ENCODE data around the gene EP400. TPM values are rescaled to one million over a fixed set of nuclear protein-coding genes. Genes with fewer than 3 reads are reported as not detected.

Gene EP400
- total and polyA plus RNA-seq, 2 of the 13 experiments (the other 11 are each of a cell fraction or from before 2014, with no cell fraction given) = 4.9 to 5.0 TPM

DNA sequence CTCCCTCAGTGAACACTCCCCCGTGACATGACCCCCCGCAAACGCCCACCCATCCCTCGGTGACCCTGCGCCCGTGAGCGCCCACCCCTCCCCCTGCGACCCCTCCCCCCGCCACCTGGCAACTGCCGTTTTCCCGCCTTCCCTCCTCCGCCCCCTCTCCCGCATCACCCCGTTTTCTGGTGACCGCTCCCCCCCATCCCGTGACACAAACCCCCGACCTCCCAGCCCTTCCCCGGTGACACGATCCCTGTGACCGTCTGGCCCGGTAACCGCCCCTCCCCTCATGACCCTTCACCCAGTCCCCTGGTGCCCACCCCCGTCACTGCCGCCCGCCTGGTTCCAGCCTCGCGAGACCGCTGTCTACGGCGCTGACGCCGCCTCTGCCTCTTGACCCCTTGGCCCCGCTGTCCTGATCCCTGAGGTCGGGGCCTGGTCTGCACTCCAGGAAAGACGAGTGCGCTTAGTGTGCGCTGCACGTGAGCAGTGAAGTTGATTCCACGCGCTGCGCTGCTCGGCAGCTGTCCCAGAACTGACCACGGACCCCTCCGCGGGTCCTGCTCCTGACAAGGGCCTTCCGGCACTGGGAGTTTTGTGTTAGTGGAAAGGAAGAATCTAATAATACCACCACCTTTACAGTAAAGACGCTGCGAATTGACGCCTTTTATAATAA lies 135.0 kb downstream of the EP400 start (continued):
- TF ChIP-seq, protein P1, sequence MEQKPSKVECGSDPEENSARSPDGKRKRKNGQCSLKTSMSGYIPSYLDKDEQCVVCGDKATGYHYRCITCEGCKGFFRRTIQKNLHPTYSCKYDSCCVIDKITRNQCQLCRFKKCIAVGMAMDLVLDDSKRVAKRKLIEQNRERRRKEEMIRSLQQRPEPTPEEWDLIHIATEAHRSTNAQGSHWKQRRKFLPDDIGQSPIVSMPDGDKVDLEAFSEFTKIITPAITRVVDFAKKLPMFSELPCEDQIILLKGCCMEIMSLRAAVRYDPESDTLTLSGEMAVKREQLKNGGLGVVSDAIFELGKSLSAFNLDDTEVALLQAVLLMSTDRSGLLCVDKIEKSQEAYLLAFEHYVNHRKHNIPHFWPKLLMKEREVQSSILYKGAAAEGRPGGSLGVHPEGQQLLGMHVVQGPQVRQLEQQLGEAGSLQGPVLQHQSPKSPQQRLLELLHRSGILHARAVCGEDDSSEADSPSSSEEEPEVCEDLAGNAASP (CRISPR knock-in tag; IDR thresholded peaks at IDR 0.05; ENCODE audit: borderline replicate concordance) = peak; percentile 98
- peak; percentile 89 for TF ChIP-seq SALL1 (CRISPR knock-in tag; IDR thresholded peaks at IDR 0.05)
- no peak for TF ChIP-seq ZNF496 (CRISPR knock-in tag; IDR thresholded peaks at IDR 0.05; ENCODE audit: insufficient replicate concordance)
- TF ChIP-seq SNAPC5 (CRISPR knock-in tag; IDR thresholded peaks at IDR 0.05; ENCODE audit: borderline replicate concordance) = no peak
- no peak for TF ChIP-seq NCOA1 (CRISPR knock-in tag; IDR thresholded peaks at IDR 0.05)
- TF ChIP-seq ZNF550 (CRISPR knock-in tag; IDR thresholded peaks at IDR 0.05; ENCODE audit: borderline replicate concordance) = no peak
- TF ChIP-seq, protein P2, sequence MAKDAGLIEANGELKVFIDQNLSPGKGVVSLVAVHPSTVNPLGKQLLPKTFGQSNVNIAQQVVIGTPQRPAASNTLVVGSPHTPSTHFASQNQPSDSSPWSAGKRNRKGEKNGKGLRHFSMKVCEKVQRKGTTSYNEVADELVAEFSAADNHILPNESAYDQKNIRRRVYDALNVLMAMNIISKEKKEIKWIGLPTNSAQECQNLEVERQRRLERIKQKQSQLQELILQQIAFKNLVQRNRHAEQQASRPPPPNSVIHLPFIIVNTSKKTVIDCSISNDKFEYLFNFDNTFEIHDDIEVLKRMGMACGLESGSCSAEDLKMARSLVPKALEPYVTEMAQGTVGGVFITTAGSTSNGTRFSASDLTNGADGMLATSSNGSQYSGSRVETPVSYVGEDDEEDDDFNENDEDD (CRISPR knock-in tag; IDR thresholded peaks at IDR 0.05; ENCODE audit: borderline replicate concordance) = peak; percentile 66; the same call in 1 of the 2 replicates
- TF ChIP-seq ZNF879 (CRISPR knock-in tag; IDR thresholded peaks at IDR 0.05) = peak; percentile 69; the same call in 1 of the 2 replicates
- TF ChIP-seq ZBTB2 (CRISPR knock-in tag; IDR thresholded peaks at IDR 0.05; ENCODE audit: low read depth) = peak; percentile 77; the same call in 1 of the 2 replicates
- TF ChIP-seq ARID5B (CRISPR knock-in tag; IDR thresholded peaks at IDR 0.05) = peak; percentile 70
- TF ChIP-seq POGZ (CRISPR knock-in tag; IDR thresholded peaks at IDR 0.05) = no peak; the same call in 1 of the 2 replicates
- no peak for TF ChIP-seq TERF1 (CRISPR knock-in tag; IDR thresholded peaks at IDR 0.05)
- peak; percentile 42; the same call in 1 of the 2 replicates for TF ChIP-seq KAT8 (CRISPR knock-in tag; IDR thresholded peaks at IDR 0.05)
- no peak for TF ChIP-seq ELK4 (CRISPR knock-in tag; IDR thresholded peaks at IDR 0.05; ENCODE audit: borderline replicate concordance)
